Thoracic aorta (tissue), 2 donors: ENCODE data around the gene MYBL2. TPM values are rescaled to one million over a fixed set of nuclear protein-coding genes. Genes with fewer than 3 reads are reported as not detected.

Experiments
- ATAC-seq: fragments of 150-250 bp; one replicate; pipeline ENCODE4 v1.8.0; 2017; ENCODE audit warnings: low read depth; ENCODE audit not compliant: insufficient number of reproducible peaks, low FRiP score
- DNase-seq: peaks from one replicate; pipeline ENCODE4 v3.0.0-alpha.2; 2020; ENCODE audit warnings: low spot score
- H3K27ac ChIP-seq, 2 donors: fragments of 200-600 bp; sonication (generic); 1 replicate in 1 of 2; 2 replicates in 1 of 2; pipeline ENCODE4 v1.5.1; 2016; ENCODE audit warnings: mild to moderate bottlenecking in 2 of 2, moderate library complexity in 2 of 2
- H3K27me3 ChIP-seq: fragments of 200-600 bp; sonication (generic); replicated peaks from 2 replicates; pipeline ENCODE4 v1.6.0; 2016; ENCODE audit warnings: mild to moderate bottlenecking; ENCODE audit not compliant: insufficient read depth
- H3K36me3 ChIP-seq: fragments of 200-600 bp; sonication (generic); one replicate; pipeline ENCODE4 v1.5.1; 2016
- H3K4me1 ChIP-seq, 2 donors: fragments of 200-600 bp; sonication (generic); 1 replicate in 1 of 2; 2 replicates in 1 of 2; pipeline versions ENCODE4 v1.5.1 to v1.6.0; 2016; ENCODE audit warnings: low read depth in 2 of 2, mild to moderate bottlenecking in 1 of 2; ENCODE audit not compliant: control insufficient read depth in 1 of 2
- H3K4me3 ChIP-seq: fragments of 200-600 bp; sonication (generic); 2 replicates; pipeline ENCODE4 v1.5.1; 2016; ENCODE audit warnings: mild to moderate bottlenecking
- H3K9me3 ChIP-seq: fragments of 200-600 bp; sonication (generic); 2 replicates; pipeline ENCODE4 v1.5.1; 2016
- total RNA-seq, 2 donors: library from RNA; depleted of rRNA; stranded (reverse); fragments of >200 nt; gene quantifications; one replicate each; pipeline versions ENCODE4 v1.1.0 to v1.2.3, GENCODE V29; 2016
- TF ChIP-seq, protein P1 (sequence below): fragments of 200-600 bp; sonication (generic); IDR thresholded peaks from one replicate; pipeline ENCODE4 v1.5.1; 2019; ENCODE audit warnings: antibody characterized with exemption

Gene MYBL2
- total RNA-seq, 2 donors from 2014 or later, result 0.78 to 0.81 TPM

DNA sequence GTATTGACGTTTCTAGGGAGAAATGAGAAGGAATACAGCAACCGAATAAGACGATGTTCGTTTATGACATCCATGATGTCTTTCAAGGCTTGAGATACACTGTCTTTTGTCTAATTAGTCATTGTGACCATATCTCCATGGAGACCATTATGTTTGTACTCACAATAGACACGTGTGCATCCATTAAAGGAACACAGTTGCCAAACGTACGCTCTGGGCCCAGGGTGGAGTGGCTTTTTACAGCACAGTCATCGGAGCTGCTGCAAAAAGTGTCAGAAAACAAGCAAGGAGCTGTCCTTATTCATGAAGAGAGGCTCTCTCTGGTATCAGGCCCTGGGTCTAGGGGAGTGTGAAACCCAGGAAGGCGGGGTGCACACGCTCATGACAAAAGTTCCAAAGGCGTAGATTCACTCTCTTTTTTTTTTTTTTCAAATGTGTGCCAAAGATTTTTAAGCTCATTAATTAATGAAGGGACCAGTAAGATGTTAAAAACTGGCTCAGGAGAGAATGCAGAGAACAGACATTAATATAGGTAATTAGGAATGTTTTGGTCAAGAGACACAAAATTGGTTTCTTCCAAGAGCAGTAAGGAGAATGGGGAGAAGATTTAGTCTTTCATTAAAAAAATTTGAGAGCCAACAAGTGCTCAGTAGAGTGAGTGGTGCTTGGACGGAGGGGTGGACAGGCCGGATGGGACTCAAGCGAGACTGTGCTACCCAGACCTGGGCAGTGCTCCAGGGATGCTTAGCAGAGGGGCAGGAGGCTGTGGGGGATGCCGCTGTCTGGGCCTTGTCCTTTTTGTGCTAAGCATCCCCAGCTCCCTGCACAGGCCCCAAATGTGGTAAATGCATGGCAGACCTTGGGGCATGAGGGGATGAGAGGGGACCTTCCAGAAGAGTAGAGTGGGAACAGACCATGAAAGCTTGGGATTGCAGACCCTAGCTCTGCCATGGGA lies 94.7 kb downstream of the MYBL2 start:
- H3K27ac ChIP-seq, result no peak overlapping the region

DNA sequence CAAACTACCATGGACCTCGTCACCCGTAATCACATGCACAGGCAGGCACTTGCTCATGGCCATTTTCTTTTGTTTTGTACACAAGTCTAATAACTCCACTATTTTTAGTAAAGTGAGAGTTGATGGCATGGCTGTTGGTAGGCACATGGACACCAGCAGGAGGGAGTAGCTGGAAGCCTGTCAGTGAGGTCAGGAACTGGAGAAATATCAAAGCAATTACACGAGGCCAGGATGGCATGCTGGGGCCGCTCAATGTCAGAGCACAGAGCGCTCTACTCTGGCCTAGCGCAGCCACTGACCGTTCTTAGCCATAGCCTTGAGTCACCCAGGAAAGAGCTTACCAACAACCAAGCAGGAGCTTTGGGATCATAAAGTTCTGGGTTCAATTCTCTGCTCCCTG lies 96.0 kb downstream of the MYBL2 start:
- Histone ChIP-seq H3K27me3 (no peaks in the 10 kb centered on the region), H3K36me3 (no peaks in the 10 kb centered on the region), H3K9me3 (no peaks in the 10 kb centered on the region), H3K27ac (no peak overlapping the region), H3K4me3 (no peak overlapping the region), H3K4me1 (peaks cover 0 to 21% of the 10 kb centered on the region in 2 donors)
- DNase-seq (no peak), ATAC-seq (no peak)
- TF ChIP-seq, protein P1, sequence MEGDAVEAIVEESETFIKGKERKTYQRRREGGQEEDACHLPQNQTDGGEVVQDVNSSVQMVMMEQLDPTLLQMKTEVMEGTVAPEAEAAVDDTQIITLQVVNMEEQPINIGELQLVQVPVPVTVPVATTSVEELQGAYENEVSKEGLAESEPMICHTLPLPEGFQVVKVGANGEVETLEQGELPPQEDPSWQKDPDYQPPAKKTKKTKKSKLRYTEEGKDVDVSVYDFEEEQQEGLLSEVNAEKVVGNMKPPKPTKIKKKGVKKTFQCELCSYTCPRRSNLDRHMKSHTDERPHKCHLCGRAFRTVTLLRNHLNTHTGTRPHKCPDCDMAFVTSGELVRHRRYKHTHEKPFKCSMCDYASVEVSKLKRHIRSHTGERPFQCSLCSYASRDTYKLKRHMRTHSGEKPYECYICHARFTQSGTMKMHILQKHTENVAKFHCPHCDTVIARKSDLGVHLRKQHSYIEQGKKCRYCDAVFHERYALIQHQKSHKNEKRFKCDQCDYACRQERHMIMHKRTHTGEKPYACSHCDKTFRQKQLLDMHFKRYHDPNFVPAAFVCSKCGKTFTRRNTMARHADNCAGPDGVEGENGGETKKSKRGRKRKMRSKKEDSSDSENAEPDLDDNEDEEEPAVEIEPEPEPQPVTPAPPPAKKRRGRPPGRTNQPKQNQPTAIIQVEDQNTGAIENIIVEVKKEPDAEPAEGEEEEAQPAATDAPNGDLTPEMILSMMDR, result no peak

More for the DNA sequence above, 94.7 kb downstream of the MYBL2 start:
- ATAC-seq (no peak), DNase-seq (no peak)
- H3K27me3 ChIP-seq, result no peaks in the 10 kb centered on the region
- no peak overlapping the region for H3K4me3 ChIP-seq
- no peaks in the 10 kb centered on the region for H3K36me3 ChIP-seq
- TF ChIP-seq, protein P1, result no peak
- peaks cover 0 to 8% of the 10 kb centered on the region in 2 donors for H3K4me1 ChIP-seq
- no peaks in the 10 kb centered on the region for H3K9me3 ChIP-seq

DNA sequence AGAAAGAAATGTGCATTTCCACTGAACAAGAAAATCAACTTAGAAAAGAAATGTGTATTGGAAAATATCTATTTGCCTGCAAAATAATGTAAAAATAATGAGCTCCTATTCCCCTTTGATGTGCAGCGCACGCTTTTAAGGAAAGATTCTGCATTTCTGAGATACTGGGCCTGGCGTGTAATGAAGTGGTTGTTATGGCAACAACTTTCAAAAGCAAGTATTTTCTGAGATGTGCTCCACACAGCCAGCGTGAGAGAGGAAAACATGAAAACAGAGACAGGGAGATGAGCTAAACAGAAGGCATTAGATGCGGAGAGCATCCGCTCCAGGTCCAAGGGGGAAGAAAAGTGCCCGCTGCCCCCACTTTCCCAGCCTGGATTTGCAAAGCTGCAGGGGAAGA lies 99.0 kb downstream of the MYBL2 start:
- no peaks in the 10 kb centered on the region for H3K9me3 ChIP-seq
- DNase-seq (no peak), ATAC-seq (no peak)
- H3K27me3 ChIP-seq, result no peaks in the 10 kb centered on the region
- no peak overlapping the region for H3K27ac ChIP-seq
- H3K36me3 ChIP-seq, result no peaks in the 10 kb centered on the region
- H3K4me1 ChIP-seq, result peaks cover 0 to 23% of the 10 kb centered on the region in 2 donors
- TF ChIP-seq, protein P1, result no peak
- H3K4me3 ChIP-seq, result no peak overlapping the region

Other genes with a start within 250 kb of the MYBL2 start
- 10 to 100 TPM; 42.2 to 90.4 TPM for gene SRSF6, start 209.2 kb upstream of the MYBL2 start, total RNA-seq
- gene L3MBTL1, start 159.4 kb upstream of the MYBL2 start, total RNA-seq, result 10 to 100 TPM; 15.3 to 21.4 TPM
- 10 to 100 TPM in 1 of 2 donors, 1 to 10 TPM in 1; 2.4 to 11.6 TPM for gene SGK2, start 108.1 kb upstream of the MYBL2 start, total RNA-seq
- 10 to 100 TPM; 17.6 to 18.1 TPM for gene IFT52, start 76.2 kb upstream of the MYBL2 start, total RNA-seq
- gene GTSF1L, start 59.9 kb downstream of the MYBL2 start, total RNA-seq, result not detected
- 10 to 100 TPM in 1 of 2 donors, 1 to 10 TPM in 1; 4.2 to 14.6 TPM for gene TOX2, start 247.7 kb downstream of the MYBL2 start, total RNA-seq